Adrenal gland (tissue), 5 donors: ENCODE results near the gene BSND.
A peak's percentile ranks its signal among the peaks of the same experiment; 100 is the strongest.

Experiments used
- POLR2A ChIP-seq, 2 donors: fragments of 450-650 bp; IDR thresholded peaks; one replicate each; pipeline ENCODE4 v1.6.1; 2017; ENCODE audit warnings: antibody characterized with exemption in 2 of 2, mild to moderate bottlenecking in 2 of 2, moderate library complexity in 1 of 2
- TF ChIP-seq, protein P1 (sequence below), 6 experiments: fragments of 450-650 bp in 4 of 6; fragments of 200-600 bp in 2 of 6; sonication (generic) in 1 of 6; IDR thresholded peaks; 1 replicate in 5 of 6; 2 replicates in 1 of 6; pipeline versions ENCODE4 v1.5.1 to v1.8.0; 2016 to 2021; ENCODE audit warnings: antibody characterized with exemption in 6 of 6, mild to moderate bottlenecking in 2 of 6, moderate library complexity in 1 of 6
- donor health status: DM: no; HTN: no; CAD: no.

- TF ChIP-seq, protein P1, sequence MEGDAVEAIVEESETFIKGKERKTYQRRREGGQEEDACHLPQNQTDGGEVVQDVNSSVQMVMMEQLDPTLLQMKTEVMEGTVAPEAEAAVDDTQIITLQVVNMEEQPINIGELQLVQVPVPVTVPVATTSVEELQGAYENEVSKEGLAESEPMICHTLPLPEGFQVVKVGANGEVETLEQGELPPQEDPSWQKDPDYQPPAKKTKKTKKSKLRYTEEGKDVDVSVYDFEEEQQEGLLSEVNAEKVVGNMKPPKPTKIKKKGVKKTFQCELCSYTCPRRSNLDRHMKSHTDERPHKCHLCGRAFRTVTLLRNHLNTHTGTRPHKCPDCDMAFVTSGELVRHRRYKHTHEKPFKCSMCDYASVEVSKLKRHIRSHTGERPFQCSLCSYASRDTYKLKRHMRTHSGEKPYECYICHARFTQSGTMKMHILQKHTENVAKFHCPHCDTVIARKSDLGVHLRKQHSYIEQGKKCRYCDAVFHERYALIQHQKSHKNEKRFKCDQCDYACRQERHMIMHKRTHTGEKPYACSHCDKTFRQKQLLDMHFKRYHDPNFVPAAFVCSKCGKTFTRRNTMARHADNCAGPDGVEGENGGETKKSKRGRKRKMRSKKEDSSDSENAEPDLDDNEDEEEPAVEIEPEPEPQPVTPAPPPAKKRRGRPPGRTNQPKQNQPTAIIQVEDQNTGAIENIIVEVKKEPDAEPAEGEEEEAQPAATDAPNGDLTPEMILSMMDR (IDR thresholded peaks at IDR 0.05), result peak; percentile 79 to 96 (median 92)
- TF ChIP-seq POLR2A (IDR thresholded peaks at IDR 0.05), result peak in 1 of 2 donors; percentile 34
These were observed 23.3 kb downstream of the BSND start for GRCh38 chr1:55021942-55022546.
